HTR-8/SVneo (cell line): ENCODE data around the gene UMOD.

Experiments
- DNase-seq: peaks from one replicate; pipeline ENCODE4 v3.0.0; 2011; ENCODE audit warnings: low spot score, mixed read lengths; ENCODE audit not compliant: insufficient read length
- FAIRE-seq: peaks from 2 replicates; lab custom pipeline; 2011; peaks lifted over from hg19 to GRCh38; lab: Jason Lieb, UNC

UMOD gene

GRCh38 chr16:20369452-20370054 is 17.0 kb upstream of the UMOD start:
- FAIRE-seq (no peak), DNase-seq (no peak)

- DNase-seq (no peak), FAIRE-seq (no peak)
Observed at GRCh38 chr16:20364051-20364450, 11.5 kb upstream of the UMOD start.

GRCh38 chr16:20363191-20363590 is 10.7 kb upstream of the UMOD start:
- no peak for DNase-seq
- no peak for FAIRE-seq

GRCh38 chr16:20359997-20360396 is 7.5 kb upstream of the UMOD start:
- no peak for FAIRE-seq

GRCh38 chr16:20355114-20355782 is 2.7 kb upstream of the UMOD start:
- FAIRE-seq (no peak), DNase-seq (no peak)

More at GRCh38 chr16:20359997-20360396, 7.5 kb upstream of the UMOD start:
- DNase-seq: no peak

- no peak for FAIRE-seq
Observed at GRCh38 chr16:20353379-20353778, 864 bp upstream of the UMOD start.

GRCh38 chr16:20349615-20350014 is 2.9 kb downstream of the UMOD start:
- FAIRE-seq (no peak), DNase-seq (no peak)

More at GRCh38 chr16:20353379-20353778, 864 bp upstream of the UMOD start:
- DNase-seq: no peak

GRCh38 chr16:20348365-20349185 is 3.9 kb downstream of the UMOD start:
- no peak for DNase-seq
- FAIRE-seq: no peak

GRCh38 chr16:20347666-20348364 is 4.7 kb downstream of the UMOD start:
- no peak for FAIRE-seq
- no peak for DNase-seq

GRCh38 chr16:20344611-20345010 is 7.9 kb downstream of the UMOD start:
- DNase-seq: no peak
- no peak for FAIRE-seq

- DNase-seq (no peak), FAIRE-seq (no peak)
Observed at GRCh38 chr16:20339744-20340143, 12.8 kb downstream of the UMOD start.

GRCh38 chr16:20336955-20337354 is 15.6 kb downstream of the UMOD start:
- no peak for FAIRE-seq

GRCh38 chr16:20334396-20334795 is 18.1 kb downstream of the UMOD start:
- no peak for DNase-seq
- no peak for FAIRE-seq

More at GRCh38 chr16:20336955-20337354, 15.6 kb downstream of the UMOD start:
- no peak for DNase-seq

GRCh38 chr16:20333120-20333519 is 19.4 kb downstream of the UMOD start:
- FAIRE-seq (no peak), DNase-seq (no peak)

GRCh38 chr16:20332411-20332810 is 20.1 kb downstream of the UMOD start:
- DNase-seq (no peak), FAIRE-seq (no peak)

- FAIRE-seq (no peak), DNase-seq (no peak)
Observed at GRCh38 chr16:20331635-20332034, 20.9 kb downstream of the UMOD start.

- no peak for DNase-seq
- no peak for FAIRE-seq
Observed at GRCh38 chr16:20329392-20330138, 22.9 kb downstream of the UMOD start.

- FAIRE-seq: no peak
- no peak for DNase-seq
Observed at GRCh38 chr16:20327444-20328041, 25.0 kb downstream of the UMOD start, which contains the start of gene GP2. Gene GP2 (minus strand): TSS chr16:20327513. CDS start chr16:20326431, 1,082 bp downstream.

- DNase-seq (no peak), FAIRE-seq (no peak)
Observed at GRCh38 chr16:20326321-20326720, 26.2 kb downstream of the UMOD start.
